Right atrium auricular region (tissue), 2 donors: Measurements from ENCODE around the gene PCDHGA4. TPM values are rescaled to one million over a fixed set of nuclear protein-coding genes. Genes with fewer than 3 reads are reported as not detected.
"Not testable (repeated sequence)": the region's sequence is repeated elsewhere in the genome, so short reads cannot be mapped to it uniquely, and the experiment has no call there.

Experiments used
- DNase-seq: peaks from one replicate; pipeline ENCODE4 v3.0.0-alpha.2; 2019; ENCODE audit warnings: low spot score
- H3K27ac ChIP-seq, 2 donors: fragments of 200-600 bp; sonication (generic); 1 replicate in 1 of 2; 2 replicates in 1 of 2; pipeline ENCODE4 v1.5.1; 2016 to 2019
- H3K27me3 ChIP-seq, 2 donors: fragments of 200-600 bp; sonication (generic); one replicate each; pipeline versions ENCODE4 v1.5.1 to v1.6.0; 2017 to 2019
- H3K36me3 ChIP-seq: fragments of 200-600 bp; sonication (generic); one replicate; pipeline ENCODE4 v1.5.1; 2016
- H3K4me1 ChIP-seq, 2 donors: fragments of 200-600 bp; sonication (generic); one replicate each; pipeline versions ENCODE4 v1.5.1 to v1.6.0; 2017 to 2019
- H3K4me3 ChIP-seq, 2 donors: fragments of 200-600 bp; sonication (generic); 1 replicate in 1 of 2; 2 replicates in 1 of 2; pipeline ENCODE4 v1.5.1; 2017 to 2019; ENCODE audit warnings: mild to moderate bottlenecking in 1 of 2, moderate library complexity in 1 of 2
- H3K9me3 ChIP-seq, 2 donors: fragments of 200-600 bp; sonication (generic); one replicate each; pipeline ENCODE4 v1.5.1; 2019
- CTCF ChIP-seq, 2 donors: fragments of 200-600 bp; sonication (generic); IDR thresholded peaks; one replicate each; pipeline ENCODE4 v1.5.1; 2019; ENCODE audit warnings: antibody characterized with exemption in 2 of 2
- total RNA-seq, 2 donors: library from RNA; depleted of rRNA; stranded (reverse); fragments of >200 nt; gene quantifications; one replicate each; pipeline ENCODE4 v1.1.0, GENCODE V29; 2016

PCDHGA4 gene
- total RNA-seq, 2 donors from 2014 or later = 4.4 to 5.7 TPM

- TF ChIP-seq CTCF (IDR thresholded peaks at IDR 0.05) = no peak
- Histone ChIP-seq H3K9me3 (peaks cover 19 to 79% of the 10 kb centered on the region in 2 donors), H3K27ac (no peak overlapping the region), H3K4me1 (no peaks in the 10 kb centered on the region), H3K36me3 (no peaks in the 10 kb centered on the region), H3K27me3 (no peaks in the 10 kb centered on the region), H3K4me3 (no peak overlapping the region)
- DNase-seq = no peak
Measured at GRCh38 chr5:141345327-141345726, 9.5 kb upstream of the PCDHGA4 start.

GRCh38 chr5:141346017-141346416 is 8.8 kb upstream of the PCDHGA4 start:
- not testable (repeated sequence) for H3K27me3 ChIP-seq, H3K4me1 ChIP-seq, H3K27ac ChIP-seq, DNase-seq, H3K4me3 ChIP-seq, H3K36me3 ChIP-seq
- peaks cover 19 to 82% of the 10 kb centered on the region in 2 donors for H3K9me3 ChIP-seq

- DNase-seq = no peak
- Histone ChIP-seq H3K36me3 (no peaks in the 10 kb centered on the region), H3K27ac (no peak within 1 kb of the TSS), H3K4me3 (peak within 1 kb of the TSS in 1 of 2 donors; percentile 21), H3K4me1 (no peaks in the 10 kb centered on the region), H3K9me3 (peaks cover 10 to 84% of the 10 kb centered on the region in 2 donors), H3K27me3 (no peaks in the 10 kb centered on the region)
- TF ChIP-seq CTCF (IDR thresholded peaks at IDR 0.05) = peak; percentile 11 to 66
Measured at GRCh38 chr5:141349917-141350619, 4.8 kb upstream of the PCDHGA4 start, which contains the start of gene PCDHGB1. TSS of gene PCDHGB1 (plus strand) at chr5:141350099. CDS start at chr5:141350261, 162 bp downstream.

- Histone ChIP-seq H3K27ac (no peak overlapping the region), H3K9me3 (peaks cover 4 to 91% of the 10 kb centered on the region in 2 donors), H3K4me1 (no peaks in the 10 kb centered on the region), H3K4me3 (no peak overlapping the region), H3K36me3 (no peaks in the 10 kb centered on the region), H3K27me3 (no peaks in the 10 kb centered on the region)
- TF ChIP-seq CTCF (IDR thresholded peaks at IDR 0.05) = no peak
- DNase-seq = no peak
Measured at GRCh38 chr5:141351591-141351990, 3.2 kb upstream of the PCDHGA4 start.

- Histone ChIP-seq H3K36me3 (no peaks in the 10 kb centered on the region), H3K27ac (no peak overlapping the region), H3K4me3 (peak overlapping the region in 1 of 2 donors; percentile 43), H3K9me3 (peaks cover 0 to 97% of the 10 kb centered on the region in 2 donors), H3K27me3 (no peaks in the 10 kb centered on the region), H3K4me1 (no peaks in the 10 kb centered on the region)
- no peak for TF ChIP-seq CTCF (IDR thresholded peaks at IDR 0.05)
- no peak for DNase-seq
Measured at GRCh38 chr5:141355641-141356040, 820 bp downstream of the PCDHGA4 start.

GRCh38 chr5:141356133-141356532 is 1.3 kb downstream of the PCDHGA4 start:
- Histone ChIP-seq H3K27me3 (no peaks in the 10 kb centered on the region), H3K27ac (no peak overlapping the region), H3K4me3 (no peak overlapping the region), H3K9me3 (peaks cover under 1 to 97% of the 10 kb centered on the region in 2 donors), H3K4me1 (no peaks in the 10 kb centered on the region), H3K36me3 (no peaks in the 10 kb centered on the region)
- TF ChIP-seq CTCF (IDR thresholded peaks at IDR 0.05) = no peak
- no peak for DNase-seq
